Activated naive CD4-positive, alpha-beta T cell treated with anti-CD3 and anti-CD28 coated beads, Interleukin-2, amount 10 ng/mL, durations not matched to agents 7 days and 5 days (primary cell): Measurements from ENCODE around the gene NFE2L1.
"Not testable (repeated sequence)": the region's sequence is repeated elsewhere in the genome, so short reads cannot be mapped to it uniquely, and the experiment has no call there.

Source experiments
- CTCF ChIA-PET: fragments of 350-600 bp; sonication (Branson Sonifier 250); formaldehyde crosslinking; loops from one replicate; lab custom pipeline; 2021; ENCODE audit warnings: antibody characterized with exemption; lab: Charles Lee
- DNase-seq: peaks from one replicate; pipeline ENCODE4 v3.0.0-alpha.2; 2020
- H3K27ac Mint-ChIP-seq: one replicate; pipeline ENCODE4 v1.8.0; 2021; ENCODE audit warnings: mild to moderate bottlenecking, moderate library complexity, mixed read lengths
- H3K27me3 Mint-ChIP-seq: one replicate; pipeline ENCODE4 v1.8.0; 2021; ENCODE audit warnings: mild to moderate bottlenecking, mixed read lengths
- H3K36me3 Mint-ChIP-seq: one replicate; pipeline ENCODE4 v1.8.0; 2021; ENCODE audit warnings: mixed read lengths
- H3K4me1 Mint-ChIP-seq: one replicate; pipeline ENCODE4 v1.8.0; 2021; ENCODE audit warnings: mixed read lengths
- H3K4me3 Mint-ChIP-seq: one replicate; pipeline ENCODE4 v1.8.0; 2021; ENCODE audit warnings: mild to moderate bottlenecking, moderate library complexity, mixed read lengths
- H3K9me3 Mint-ChIP-seq: one replicate; pipeline ENCODE4 v1.8.0; 2021; ENCODE audit warnings: mixed read lengths

The NFE2L1 gene

DNA sequence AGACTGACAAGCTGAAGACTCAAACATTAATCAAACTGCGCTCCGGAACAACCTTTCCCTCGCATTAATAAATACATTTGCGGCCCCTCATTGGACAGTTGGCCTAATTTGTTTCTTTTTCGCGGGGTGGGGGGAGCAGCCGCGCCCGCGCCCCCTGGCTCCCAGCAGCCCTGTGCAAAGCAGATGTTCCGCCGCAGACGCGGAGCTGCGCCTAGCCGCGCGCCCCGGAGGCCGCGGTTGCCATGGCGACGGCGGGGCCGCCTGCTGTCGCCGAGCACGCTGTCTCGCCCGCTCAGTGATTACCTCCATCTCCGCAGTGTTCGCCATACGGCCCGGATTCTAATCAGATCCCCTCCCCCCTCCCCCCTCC lies 36.0 kb upstream of the NFE2L1 start:
- CTCF ChIA-PET = interaction anchor here (0.9 to 10.4 kb wide), 9 partner anchors 9 to 176 kb away, joined by 3 to 110 read pairs (median 4); partner anchors contain the start of genes CDK5RAP3 and SCRN2
- Mint-ChIP-seq H3K27me3 (peaks cover 67% of the 10 kb centered on the region), H3K4me1 (peaks cover 33% of the 10 kb centered on the region), H3K9me3 (no peaks in the 10 kb centered on the region), H3K4me3 (peak overlapping the region; percentile 64), H3K27ac (no peak overlapping the region), H3K36me3 (no peaks in the 10 kb centered on the region)
- DNase-seq = peak; percentile 77

DNA sequence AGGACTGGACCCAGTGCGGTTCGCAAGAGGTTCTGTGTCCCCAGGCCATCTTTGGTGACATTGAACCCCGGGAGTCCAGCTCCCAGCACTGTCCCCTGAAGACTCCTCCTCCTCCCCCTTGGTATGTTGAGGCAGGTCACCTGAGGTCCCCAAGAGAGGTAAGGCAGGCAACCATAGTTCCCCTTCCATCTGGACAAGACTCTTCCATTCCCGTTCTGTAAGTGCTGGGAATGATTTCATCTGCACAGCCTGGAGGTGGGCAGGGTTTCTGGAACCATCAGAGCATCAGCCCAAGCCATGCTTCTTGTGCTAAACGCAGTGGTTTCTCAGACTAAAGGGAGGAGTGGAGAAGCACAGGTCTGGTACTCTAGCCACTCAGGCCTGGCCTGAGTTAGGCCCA lies 35.5 kb upstream of the NFE2L1 start:
- Mint-ChIP-seq H3K27ac (no peak overlapping the region), H3K27me3 (peaks cover 67% of the 10 kb centered on the region), H3K4me1 (peaks cover 39% of the 10 kb centered on the region), H3K4me3 (peak overlapping the region; percentile 49), H3K9me3 (no peaks in the 10 kb centered on the region), H3K36me3 (no peaks in the 10 kb centered on the region)
- no peak for DNase-seq
- CTCF ChIA-PET = interaction anchor here (0.9 to 10.4 kb wide), 4 partner anchors 8 to 62 kb away, joined by 4 to 110 read pairs (median 5); no protein-coding TSS in a partner anchor

DNA sequence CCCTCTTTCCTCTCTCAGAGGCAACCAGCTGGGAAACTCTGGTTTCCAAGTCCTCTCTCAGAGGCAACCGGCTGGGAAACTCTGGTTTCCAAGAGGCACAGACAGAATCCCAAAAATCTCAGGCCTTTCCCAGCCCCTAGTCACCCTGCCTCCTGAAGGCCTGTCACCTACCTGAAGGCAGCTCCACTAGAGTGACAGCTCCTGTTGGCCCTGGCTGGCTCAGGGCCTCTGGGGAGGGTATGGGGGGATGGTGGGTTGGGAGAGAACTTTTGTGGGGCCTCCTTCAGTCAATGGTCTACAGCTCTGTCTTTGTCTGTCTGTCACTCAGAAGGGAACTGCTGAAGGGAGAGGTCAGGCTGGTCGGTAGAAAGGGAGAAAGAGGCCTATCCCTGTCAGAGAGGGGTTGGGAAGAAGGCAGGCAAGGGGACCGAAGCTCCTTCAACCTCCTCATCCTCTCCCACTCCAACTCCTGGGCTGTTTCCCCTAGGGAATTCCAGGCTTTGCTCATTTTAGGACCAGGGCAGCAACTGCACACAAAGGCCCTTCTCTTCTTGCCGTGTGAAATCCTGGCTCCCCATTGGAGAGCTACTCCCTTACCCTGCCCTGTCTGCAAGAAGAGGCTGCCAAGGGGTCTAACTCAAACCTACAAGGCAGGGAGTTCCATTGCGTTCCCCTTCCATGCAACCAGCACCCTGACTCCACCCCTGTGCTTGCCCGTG lies 34.1 kb upstream of the NFE2L1 start:
- no peaks in the 10 kb centered on the region for H3K36me3 Mint-ChIP-seq
- no peak overlapping the region for H3K4me3 Mint-ChIP-seq
- CTCF ChIA-PET = interaction anchor here (0.7 to 10.4 kb wide), 6 partner anchors 13 to 171 kb away, joined by 3 to 110 read pairs (median 4); partner anchors contain the start of gene CDK5RAP3
- H3K27me3 Mint-ChIP-seq = peaks cover 57% of the 10 kb centered on the region
- H3K9me3 Mint-ChIP-seq = no peaks in the 10 kb centered on the region
- no peak for DNase-seq
- H3K4me1 Mint-ChIP-seq = peaks cover 51% of the 10 kb centered on the region
- no peak overlapping the region for H3K27ac Mint-ChIP-seq

DNA sequence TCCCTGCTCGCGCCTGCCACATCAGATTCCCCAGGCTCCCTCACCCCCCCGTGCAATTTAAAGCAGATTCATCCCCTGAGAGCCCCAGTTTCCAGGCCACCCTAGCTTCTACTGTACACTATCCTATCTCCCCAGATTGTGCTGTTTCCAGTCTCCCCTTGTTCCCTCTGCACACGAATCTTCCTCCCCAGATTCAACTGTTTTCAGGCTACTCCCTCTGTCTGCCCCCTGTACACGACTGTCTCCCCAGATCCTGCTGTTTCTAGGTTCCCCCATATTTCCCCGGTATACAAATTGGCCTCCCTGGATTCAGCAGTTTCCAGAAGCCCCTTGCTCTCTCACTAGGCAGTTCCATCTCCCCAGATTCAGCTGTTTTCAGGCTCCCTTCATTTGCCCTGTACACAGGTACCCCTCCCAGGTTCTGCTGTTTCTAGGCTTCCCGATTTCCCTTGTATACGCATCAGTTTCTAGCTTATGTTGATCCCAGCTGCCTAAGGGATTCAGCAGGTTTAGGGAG lies 33.5 kb upstream of the NFE2L1 start:
- DNase-seq = no peak
- H3K36me3 Mint-ChIP-seq = no peaks in the 10 kb centered on the region
- H3K4me3 Mint-ChIP-seq = no peak overlapping the region
- H3K27ac Mint-ChIP-seq = no peak overlapping the region
- CTCF ChIA-PET = interaction anchor here (0.7 to 10.4 kb wide), 7 partner anchors 12 to 172 kb away, joined by 3 to 110 read pairs (median 3); partner anchors contain the start of gene CDK5RAP3
- peaks cover 55% of the 10 kb centered on the region for H3K27me3 Mint-ChIP-seq
- peaks cover 52% of the 10 kb centered on the region for H3K4me1 Mint-ChIP-seq
- H3K9me3 Mint-ChIP-seq = no peaks in the 10 kb centered on the region

DNA sequence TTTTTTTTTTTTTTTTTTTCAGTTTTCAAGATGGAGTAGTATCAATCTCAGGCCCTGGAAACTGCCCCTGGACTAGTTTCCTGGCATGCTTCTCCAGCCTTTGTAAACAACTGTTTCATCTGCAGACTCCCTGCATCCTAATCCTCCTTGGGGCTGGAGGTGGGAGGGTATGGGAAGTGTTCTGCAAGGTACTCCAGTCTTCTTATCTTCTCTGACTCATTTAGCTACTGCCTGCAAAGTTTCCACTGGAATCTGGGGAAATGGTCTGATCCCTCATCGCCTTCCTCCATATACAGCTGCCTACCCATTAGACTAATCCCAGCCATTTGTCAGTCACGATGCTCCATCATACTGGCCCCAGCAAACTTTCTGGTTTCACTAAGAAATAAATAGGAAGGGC lies 32.0 kb upstream of the NFE2L1 start:
- Mint-ChIP-seq H3K36me3 (no peaks in the 10 kb centered on the region), H3K9me3 (no peaks in the 10 kb centered on the region), H3K4me3 (no peak overlapping the region), H3K27ac (peak overlapping the region; percentile 16), H3K4me1 (peaks cover 51% of the 10 kb centered on the region), H3K27me3 (peaks cover 58% of the 10 kb centered on the region)
- DNase-seq = no peak
- CTCF ChIA-PET = interaction anchor here (2.6 to 10.4 kb wide), 4 partner anchors 10 to 174 kb away, joined by 7 to 110 read pairs (median 38); partner anchors contain the start of gene SCRN2

DNA sequence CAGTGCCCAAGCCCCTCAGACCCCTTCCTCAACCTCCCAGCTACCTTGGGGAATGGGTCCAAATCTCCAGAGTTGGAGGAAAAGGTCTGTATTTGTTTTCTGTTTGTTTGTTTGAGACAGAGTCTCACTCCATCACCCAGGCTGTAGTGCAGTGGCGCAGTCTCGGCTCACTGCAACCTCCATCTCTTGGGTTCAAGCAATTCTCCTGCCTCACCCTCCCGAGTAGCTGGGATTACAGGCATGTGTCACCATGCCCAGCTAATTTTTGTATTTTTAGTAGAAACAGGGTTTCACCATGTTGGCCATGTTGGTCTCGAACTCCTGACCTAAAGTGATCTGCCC lies 30.4 kb upstream of the NFE2L1 start:
- Mint-ChIP-seq H3K4me1 (peaks cover 42% of the 10 kb centered on the region), H3K27ac (peak overlapping the region; percentile 89), H3K27me3 (peaks cover 56% of the 10 kb centered on the region)
- not testable (repeated sequence) for H3K4me3 Mint-ChIP-seq, H3K36me3 Mint-ChIP-seq, H3K9me3 Mint-ChIP-seq, DNase-seq
- CTCF ChIA-PET = interaction anchor here (0.9 to 10.4 kb wide), 18 partner anchors 8 to 604 kb away, joined by 3 to 110 read pairs (median 6); partner anchors contain the start of genes CDK5RAP3 and SCRN2

DNA sequence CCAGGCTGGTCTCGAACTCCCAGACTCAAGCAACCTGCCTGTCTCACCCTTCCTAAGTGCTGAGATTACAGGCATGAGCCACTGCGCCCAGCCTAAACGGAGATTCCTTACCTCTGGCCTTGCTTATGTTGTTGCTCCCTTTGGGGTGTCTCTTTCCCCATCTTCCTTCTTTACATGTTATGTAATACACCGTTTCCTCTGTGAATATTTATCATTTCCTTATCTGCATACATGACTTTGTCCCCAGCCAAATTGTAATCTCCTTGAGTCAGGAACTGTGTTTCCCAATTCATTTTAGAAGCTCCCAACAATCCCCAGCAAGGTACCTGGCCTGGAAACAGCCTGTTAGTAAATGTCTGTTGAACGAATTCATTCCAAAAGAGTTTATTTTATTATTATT lies 26.2 kb upstream of the NFE2L1 start:
- H3K9me3 Mint-ChIP-seq = no peaks in the 10 kb centered on the region
- H3K4me3 Mint-ChIP-seq = no peak overlapping the region
- DNase-seq = no peak
- peaks cover 60% of the 10 kb centered on the region for H3K4me1 Mint-ChIP-seq
- H3K27ac Mint-ChIP-seq = no peak overlapping the region
- no peaks in the 10 kb centered on the region for H3K36me3 Mint-ChIP-seq
- CTCF ChIA-PET = no interaction called here
- peaks cover 60% of the 10 kb centered on the region for H3K27me3 Mint-ChIP-seq

DNA sequence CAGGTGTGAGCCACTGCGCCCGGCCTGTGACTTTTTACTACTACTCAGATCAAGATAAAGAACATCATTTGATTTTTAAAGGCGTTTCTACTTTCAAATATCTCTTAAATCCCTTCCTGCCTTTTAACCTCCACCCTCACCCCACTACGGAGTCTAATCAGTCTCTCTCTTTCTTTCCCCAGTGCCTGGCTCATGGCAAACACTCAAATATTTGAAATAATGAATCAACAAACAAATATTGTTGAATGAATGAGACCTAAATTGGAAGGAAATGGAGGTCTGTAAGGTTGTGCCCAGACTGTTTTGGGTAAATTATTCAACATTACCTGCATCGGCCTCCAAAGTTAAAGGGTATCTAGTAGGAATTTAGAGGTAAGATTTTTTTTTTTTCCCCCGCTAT lies 25.3 kb upstream of the NFE2L1 start:
- no peaks in the 10 kb centered on the region for H3K36me3 Mint-ChIP-seq
- H3K4me3 Mint-ChIP-seq = peak overlapping the region; percentile 46
- H3K27ac Mint-ChIP-seq = no peak overlapping the region
- H3K27me3 Mint-ChIP-seq = peaks cover 66% of the 10 kb centered on the region
- no peak for DNase-seq
- peaks cover 52% of the 10 kb centered on the region for H3K4me1 Mint-ChIP-seq
- CTCF ChIA-PET = no interaction called here
- H3K9me3 Mint-ChIP-seq = no peaks in the 10 kb centered on the region

DNA sequence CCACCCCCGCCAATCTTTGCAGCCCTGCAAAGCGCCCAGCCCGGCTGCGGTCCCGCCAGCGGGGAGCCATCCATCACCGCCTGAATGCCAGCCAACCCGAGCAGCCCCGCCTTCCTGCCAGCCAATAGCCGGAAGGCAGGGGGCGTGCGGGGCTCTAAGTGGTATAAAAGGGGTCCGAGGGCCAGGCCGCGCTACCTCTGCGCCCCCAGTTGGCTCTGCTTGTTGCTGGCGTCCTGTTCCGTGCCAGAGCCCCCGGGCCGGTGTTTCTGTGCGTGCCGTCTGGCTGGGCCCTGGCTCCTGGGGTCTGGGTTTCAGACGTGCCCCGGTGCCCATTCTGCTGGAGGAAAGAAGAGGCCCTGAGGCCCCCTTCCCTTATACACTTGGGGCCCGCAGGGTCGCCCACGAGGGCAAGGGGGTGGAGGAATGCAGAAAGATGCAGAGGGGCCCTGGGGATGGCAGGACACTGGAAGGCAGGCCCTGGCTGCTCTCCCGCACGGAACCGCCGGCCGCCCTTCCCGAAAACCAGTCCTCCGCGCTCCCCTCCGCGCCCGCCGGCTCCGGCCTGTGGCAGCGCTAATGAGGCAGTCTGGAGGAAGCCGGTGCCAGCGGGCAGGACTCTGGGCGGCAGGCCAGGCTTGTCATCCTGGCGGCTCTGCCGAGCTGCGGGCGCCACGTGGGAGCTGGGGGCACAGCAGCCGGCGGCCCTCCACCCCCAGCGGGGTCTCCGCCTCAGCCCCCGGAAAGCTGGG lies 24.6 kb upstream of the NFE2L1 start:
- Mint-ChIP-seq H3K4me3 (peak overlapping the region; percentile 57), H3K9me3 (no peaks in the 10 kb centered on the region), H3K36me3 (no peaks in the 10 kb centered on the region), H3K27me3 (peaks cover 72% of the 10 kb centered on the region), H3K4me1 (peaks cover 46% of the 10 kb centered on the region), H3K27ac (peak overlapping the region; percentile 62)
- CTCF ChIA-PET = interaction anchor here (1.0 kb wide), 1 partner anchor 26 kb away, joined by 3 read pairs; no protein-coding TSS in a partner anchor
- peak; percentile 65 for DNase-seq

DNA sequence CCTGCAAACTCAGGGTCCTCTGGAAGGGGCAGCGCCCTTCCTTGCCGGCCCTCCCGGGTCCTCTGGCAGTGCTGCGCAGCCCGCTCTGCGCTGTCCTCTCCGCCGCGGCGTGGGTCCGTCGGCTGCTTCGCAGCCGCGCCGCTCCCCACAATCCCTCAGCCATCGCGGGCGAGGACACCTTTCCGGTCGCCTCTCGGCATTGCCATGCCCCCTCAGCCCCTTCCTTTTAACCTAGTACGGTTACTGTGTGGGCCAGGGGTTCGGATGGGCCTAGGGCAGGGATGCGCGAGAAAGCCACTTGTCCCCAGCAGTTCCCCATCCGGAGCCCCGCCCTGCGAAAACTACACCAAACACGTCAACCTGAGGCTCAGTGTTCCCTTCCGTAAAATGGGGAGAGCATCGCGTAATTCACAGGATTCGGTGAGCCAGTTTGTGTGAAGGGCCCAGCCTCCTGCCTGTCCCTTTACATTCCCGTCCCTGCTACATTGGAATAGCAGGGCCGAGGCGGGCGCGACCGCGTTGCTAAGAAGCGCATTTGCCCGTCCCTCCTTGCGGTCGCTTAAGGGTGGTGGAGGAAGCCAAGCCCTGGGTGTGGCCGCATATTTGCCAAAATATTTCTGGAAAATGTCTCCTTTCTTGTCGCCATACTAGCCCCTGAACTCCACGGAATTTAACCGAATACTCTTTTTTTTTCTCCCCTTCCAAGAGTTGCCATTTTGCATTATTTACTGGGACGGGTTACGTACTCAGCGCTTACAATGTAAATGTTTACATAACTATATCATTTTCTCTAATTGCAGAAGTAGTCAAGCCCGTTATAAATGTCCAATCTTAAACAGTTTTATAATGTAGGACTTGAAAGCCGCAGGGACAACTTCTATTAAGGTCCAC lies 23.8 kb upstream of the NFE2L1 start:
- H3K36me3 Mint-ChIP-seq = no peaks in the 10 kb centered on the region

DNA sequence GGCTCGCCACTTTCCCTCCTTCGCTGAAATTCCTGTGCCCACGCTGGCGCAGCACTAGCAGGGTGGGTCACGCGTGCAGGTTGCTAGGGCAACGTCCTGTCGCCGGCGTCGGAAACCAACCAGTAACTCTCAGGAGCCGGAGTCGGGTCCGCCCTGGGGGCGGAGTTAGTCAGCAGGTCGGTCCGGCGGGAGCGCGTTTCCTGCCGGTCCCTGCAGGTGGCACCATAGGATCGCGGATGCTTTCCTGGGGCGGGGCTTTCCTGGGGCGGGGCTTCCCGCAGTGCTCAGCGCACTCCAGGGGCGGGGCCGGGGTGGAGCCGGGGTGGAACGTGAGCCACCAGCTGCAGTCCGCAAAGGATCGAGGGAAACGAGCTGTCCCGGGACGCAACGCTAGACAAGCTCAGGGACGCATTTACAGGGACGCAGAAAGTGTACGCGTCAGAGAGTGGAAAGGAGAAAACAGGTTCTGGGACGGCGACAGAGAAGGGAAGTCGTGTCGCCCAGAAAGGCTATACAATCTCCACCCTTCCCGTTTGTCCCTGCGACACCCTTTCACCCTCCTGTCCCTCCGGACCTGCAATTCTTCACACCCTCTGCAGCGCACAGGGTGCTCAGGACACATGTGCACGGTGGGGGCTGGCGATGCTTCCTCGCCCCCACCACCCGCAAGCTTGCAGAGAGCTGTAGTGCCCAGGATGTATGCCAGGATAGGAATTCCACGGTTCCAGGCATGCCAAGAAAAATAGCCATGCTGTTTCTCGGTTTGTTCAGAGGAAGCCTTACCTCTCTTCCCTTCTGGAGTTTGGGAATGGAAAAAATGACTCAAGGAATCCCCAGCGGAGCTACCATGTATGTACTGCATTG lies 22.9 kb upstream of the NFE2L1 start:
- peak; percentile 98 for DNase-seq
- Mint-ChIP-seq H3K4me1 (peaks cover 42% of the 10 kb centered on the region), H3K36me3 (no peaks in the 10 kb centered on the region), H3K4me3 (peak overlapping the region; percentile 81), H3K9me3 (no peaks in the 10 kb centered on the region), H3K27ac (peak overlapping the region; percentile 89), H3K27me3 (peaks cover 81% of the 10 kb centered on the region)
- CTCF ChIA-PET = interaction anchor here (0.6 to 3.8 kb wide), 21 partner anchors 8 to 593 kb away, joined by 3 to 115 read pairs (median 5); partner anchors contain the start of genes CBX1, HOXB5 and NFE2L1

More for the DNA sequence above, 23.8 kb upstream of the NFE2L1 start:
- peak overlapping the region; percentile 81 for H3K4me3 Mint-ChIP-seq
- DNase-seq = peak; percentile 70
- CTCF ChIA-PET = interaction anchor here (0.6 to 3.8 kb wide), 16 partner anchors 19 to 568 kb away, joined by 3 to 115 read pairs (median 5); partner anchors contain the start of genes CBX1, HOXB5 and NFE2L1
- H3K9me3 Mint-ChIP-seq = no peaks in the 10 kb centered on the region
- peaks cover 79% of the 10 kb centered on the region for H3K27me3 Mint-ChIP-seq
- peaks cover 42% of the 10 kb centered on the region for H3K4me1 Mint-ChIP-seq
- peak overlapping the region; percentile 89 for H3K27ac Mint-ChIP-seq

DNA sequence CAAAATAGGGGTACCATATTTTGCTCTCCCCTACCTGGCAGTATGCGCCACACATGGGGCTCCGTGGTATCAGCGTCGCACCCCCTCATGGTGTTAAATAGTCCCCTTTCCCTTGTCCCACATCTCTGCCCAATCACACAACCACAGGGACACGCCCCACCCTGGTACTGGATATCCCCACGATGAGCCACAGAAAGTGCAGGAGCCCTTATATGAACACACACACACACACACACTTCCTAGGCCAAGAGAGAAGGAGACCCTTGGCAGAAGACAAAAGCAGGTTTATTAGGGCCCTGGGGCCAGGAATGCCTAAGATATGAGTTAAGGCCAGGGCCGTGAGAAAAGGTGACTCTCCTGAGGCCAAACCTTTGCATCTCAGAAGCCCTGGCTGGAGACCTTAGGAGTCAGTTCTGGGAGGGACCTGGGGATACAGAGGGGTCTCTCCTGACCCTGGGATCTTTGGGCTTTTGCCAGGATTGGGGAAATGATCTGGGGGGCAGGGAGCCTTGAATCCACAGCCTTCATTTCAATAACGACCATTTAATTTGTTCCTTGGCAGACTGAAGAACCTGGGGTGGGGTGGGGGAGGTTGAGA lies 22.2 kb upstream of the NFE2L1 start:
- DNase-seq = no peak
- CTCF ChIA-PET = interaction anchor here (0.7 to 3.8 kb wide), 34 partner anchors 9 to 592 kb away, joined by 3 to 115 read pairs (median 5); partner anchors contain the start of genes CBX1, HOXB5 and NFE2L1
- Mint-ChIP-seq H3K36me3 (no peaks in the 10 kb centered on the region), H3K27ac (no peak overlapping the region), H3K9me3 (no peaks in the 10 kb centered on the region), H3K4me3 (peak overlapping the region; percentile 81), H3K27me3 (peaks cover 81% of the 10 kb centered on the region), H3K4me1 (peaks cover 42% of the 10 kb centered on the region)
